Uterus (tissue), 2 donors: ENCODE measurements around the gene LDB3.

Experiments
- POLR2A ChIP-seq, 2 donors: fragments of 450-650 bp; IDR thresholded peaks; one replicate each; pipeline ENCODE4 v1.6.1; 2016; ENCODE audit warnings: antibody characterized with exemption in 2 of 2, mild to moderate bottlenecking in 1 of 2, moderate library complexity in 1 of 2
- TF ChIP-seq, protein P1 (sequence below), 4 experiments: fragments of 200-600 bp in 2 of 4; fragments of 450-650 bp in 2 of 4; sonication (generic) in 2 of 4; IDR thresholded peaks; one replicate each; pipeline ENCODE4 v1.5.1; 2016 to 2019; ENCODE audit warnings: antibody characterized with exemption in 4 of 4, mild to moderate bottlenecking in 2 of 4, moderate library complexity in 1 of 4

DNA sequence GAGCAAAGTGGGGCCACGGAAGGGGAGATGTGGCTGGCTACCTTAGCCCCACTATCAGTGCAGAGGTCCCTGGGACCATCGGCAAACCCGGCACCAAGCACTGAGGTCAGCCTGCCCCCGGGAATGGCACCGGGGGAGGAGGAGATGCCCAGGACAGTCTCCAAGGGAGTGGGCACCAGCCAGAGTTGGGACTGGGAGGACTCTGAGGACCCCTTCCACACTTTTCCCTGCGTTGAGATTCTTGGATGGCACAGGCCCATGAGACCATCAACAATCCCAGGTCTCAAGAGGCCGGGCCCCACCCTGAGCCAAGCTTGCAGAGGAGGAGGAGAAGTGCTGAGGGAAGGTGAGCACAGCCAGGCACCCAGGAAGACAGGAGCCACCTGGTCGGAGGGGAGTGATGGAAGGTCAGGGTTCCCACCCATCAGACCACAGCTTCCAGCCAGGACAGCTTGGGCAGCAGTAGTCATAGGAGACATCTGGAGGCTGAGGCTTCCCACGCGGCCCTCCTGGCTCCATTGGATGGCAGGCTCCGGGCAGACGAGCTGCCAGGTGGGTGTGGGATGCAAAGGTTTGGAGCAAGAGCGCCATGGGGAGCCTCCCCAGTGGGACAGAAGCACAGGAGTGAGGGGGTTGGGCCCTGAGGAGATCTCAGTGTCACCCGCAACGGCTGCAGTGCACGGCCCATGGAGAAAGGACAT, 16.5 kb upstream of the LDB3 start:
- TF ChIP-seq, protein P1, sequence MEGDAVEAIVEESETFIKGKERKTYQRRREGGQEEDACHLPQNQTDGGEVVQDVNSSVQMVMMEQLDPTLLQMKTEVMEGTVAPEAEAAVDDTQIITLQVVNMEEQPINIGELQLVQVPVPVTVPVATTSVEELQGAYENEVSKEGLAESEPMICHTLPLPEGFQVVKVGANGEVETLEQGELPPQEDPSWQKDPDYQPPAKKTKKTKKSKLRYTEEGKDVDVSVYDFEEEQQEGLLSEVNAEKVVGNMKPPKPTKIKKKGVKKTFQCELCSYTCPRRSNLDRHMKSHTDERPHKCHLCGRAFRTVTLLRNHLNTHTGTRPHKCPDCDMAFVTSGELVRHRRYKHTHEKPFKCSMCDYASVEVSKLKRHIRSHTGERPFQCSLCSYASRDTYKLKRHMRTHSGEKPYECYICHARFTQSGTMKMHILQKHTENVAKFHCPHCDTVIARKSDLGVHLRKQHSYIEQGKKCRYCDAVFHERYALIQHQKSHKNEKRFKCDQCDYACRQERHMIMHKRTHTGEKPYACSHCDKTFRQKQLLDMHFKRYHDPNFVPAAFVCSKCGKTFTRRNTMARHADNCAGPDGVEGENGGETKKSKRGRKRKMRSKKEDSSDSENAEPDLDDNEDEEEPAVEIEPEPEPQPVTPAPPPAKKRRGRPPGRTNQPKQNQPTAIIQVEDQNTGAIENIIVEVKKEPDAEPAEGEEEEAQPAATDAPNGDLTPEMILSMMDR (IDR thresholded peaks at IDR 0.05) = no peak
- TF ChIP-seq POLR2A (IDR thresholded peaks at IDR 0.05) = no peak
